ENCODE data around the gene LSM10.

DNA sequence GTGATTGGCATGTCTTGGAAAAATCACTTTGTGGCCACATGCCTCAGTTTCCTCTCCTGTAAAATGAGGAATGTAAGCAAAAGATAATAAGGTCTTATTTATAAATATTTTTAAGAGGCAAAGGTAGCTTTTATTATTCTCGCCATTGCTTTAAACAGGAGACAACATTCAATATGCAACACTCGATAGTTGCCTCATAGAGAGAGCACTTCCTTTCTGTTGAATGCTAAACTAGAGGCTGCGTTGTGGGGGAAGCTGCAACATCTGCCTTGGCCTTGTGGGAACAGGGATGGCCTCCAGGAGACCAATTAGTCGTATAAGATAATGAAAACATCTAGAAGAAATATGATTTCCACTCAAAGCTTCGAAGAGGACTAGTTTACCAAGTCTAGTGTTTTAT lies 49.0 kb upstream of the LSM10 start:
- TF ChIP-seq EZH2phosphoT487 (IDR thresholded peaks at IDR 0.05; ENCODE audit: borderline replicate concordance) = no peak
- TF ChIP-seq, protein P1, sequence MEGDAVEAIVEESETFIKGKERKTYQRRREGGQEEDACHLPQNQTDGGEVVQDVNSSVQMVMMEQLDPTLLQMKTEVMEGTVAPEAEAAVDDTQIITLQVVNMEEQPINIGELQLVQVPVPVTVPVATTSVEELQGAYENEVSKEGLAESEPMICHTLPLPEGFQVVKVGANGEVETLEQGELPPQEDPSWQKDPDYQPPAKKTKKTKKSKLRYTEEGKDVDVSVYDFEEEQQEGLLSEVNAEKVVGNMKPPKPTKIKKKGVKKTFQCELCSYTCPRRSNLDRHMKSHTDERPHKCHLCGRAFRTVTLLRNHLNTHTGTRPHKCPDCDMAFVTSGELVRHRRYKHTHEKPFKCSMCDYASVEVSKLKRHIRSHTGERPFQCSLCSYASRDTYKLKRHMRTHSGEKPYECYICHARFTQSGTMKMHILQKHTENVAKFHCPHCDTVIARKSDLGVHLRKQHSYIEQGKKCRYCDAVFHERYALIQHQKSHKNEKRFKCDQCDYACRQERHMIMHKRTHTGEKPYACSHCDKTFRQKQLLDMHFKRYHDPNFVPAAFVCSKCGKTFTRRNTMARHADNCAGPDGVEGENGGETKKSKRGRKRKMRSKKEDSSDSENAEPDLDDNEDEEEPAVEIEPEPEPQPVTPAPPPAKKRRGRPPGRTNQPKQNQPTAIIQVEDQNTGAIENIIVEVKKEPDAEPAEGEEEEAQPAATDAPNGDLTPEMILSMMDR (conservative IDR thresholded peaks at IDR 0.05; ENCODE audit: low read length) = no peak

All from Loucy (cell line).